ENCODE data around the gene CHRNA3. TPM values are rescaled to one million over a fixed set of nuclear protein-coding genes. Genes with fewer than 3 reads are reported as not detected.
"Not testable (repeated sequence)": the region's sequence is repeated elsewhere in the genome, so short reads cannot be mapped to it uniquely, and the experiment has no call there.

Gene CHRNA3
- total RNA-seq, 2 donors from 2014 or later: not detected

DNA sequence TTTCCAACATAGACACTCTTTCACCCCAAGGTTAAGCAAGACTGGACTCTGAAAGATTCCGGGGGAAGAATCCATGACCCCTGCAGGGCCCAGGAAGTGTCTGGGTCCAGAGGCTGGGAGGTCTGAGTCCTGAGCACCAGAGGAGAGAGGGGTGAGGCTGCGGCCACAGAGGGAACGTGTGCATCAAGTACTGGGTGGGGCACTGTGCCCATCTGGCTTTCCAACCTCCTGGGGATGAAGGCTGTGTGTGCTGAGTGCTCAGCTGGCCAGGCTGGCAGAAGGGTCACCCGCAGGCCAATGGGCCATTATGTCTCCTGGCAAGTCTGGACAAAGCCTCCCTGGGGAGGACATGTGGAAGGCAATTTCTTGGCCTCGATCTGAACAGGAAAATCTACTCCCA, 3.3 kb downstream of the CHRNA3 start:
- peaks cover 9 to 19% of the 10 kb centered on the region in 2 donors for H3K4me1 ChIP-seq (ENCODE audit: control insufficient read depth in 1 of 2, low read depth in 2 of 2)
- no peak for TF ChIP-seq CTCF (IDR thresholded peaks at IDR 0.05)
- no peak overlapping the region for H3K4me3 ChIP-seq
- H3K36me3 ChIP-seq: no peaks in the 10 kb centered on the region
- H3K27me3 ChIP-seq (replicated peaks; ENCODE audit: insufficient read depth): peaks cover 14% of the 10 kb centered on the region
- no peak for ATAC-seq (ENCODE audit: insufficient number of reproducible peaks, low FRiP score, low read depth)
- DNase-seq (ENCODE audit: low spot score): no peak
- no peaks in the 10 kb centered on the region for H3K9me3 ChIP-seq
- no peak overlapping the region for H3K27ac ChIP-seq

DNA sequence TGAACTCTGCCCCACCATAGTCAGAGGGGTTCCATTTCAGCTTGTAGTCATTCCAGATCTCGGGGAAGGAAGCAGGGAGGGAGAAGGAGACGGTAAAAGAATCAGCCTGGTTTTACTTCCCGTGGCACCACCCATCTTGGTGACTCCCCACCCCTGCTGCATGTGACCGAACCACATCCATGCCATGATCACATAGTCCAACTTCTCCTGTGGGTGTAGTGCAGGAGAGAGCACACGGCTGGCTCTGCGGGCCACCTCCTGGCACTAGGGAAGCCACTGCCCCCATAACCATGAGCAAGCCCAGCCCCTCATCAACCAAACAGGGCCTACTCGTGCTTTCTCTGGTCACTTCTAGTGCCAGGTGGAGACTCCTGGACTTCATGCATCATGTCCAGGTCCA, 3.7 kb downstream of the CHRNA3 start:
- DNase-seq (ENCODE audit: low spot score): no peak
- Histone ChIP-seq H3K4me3 (no peak overlapping the region), H3K27me3 (replicated peaks; ENCODE audit: insufficient read depth) (peaks cover 13% of the 10 kb centered on the region), H3K9me3 (no peaks in the 10 kb centered on the region), H3K4me1 (ENCODE audit: control insufficient read depth in 1 of 2, low read depth in 2 of 2) (peaks cover 9 to 19% of the 10 kb centered on the region in 2 donors), H3K36me3 (no peaks in the 10 kb centered on the region), H3K27ac (no peak overlapping the region)
- no peak for ATAC-seq (ENCODE audit: insufficient number of reproducible peaks, low FRiP score, low read depth)
- no peak for TF ChIP-seq CTCF (IDR thresholded peaks at IDR 0.05)

DNA sequence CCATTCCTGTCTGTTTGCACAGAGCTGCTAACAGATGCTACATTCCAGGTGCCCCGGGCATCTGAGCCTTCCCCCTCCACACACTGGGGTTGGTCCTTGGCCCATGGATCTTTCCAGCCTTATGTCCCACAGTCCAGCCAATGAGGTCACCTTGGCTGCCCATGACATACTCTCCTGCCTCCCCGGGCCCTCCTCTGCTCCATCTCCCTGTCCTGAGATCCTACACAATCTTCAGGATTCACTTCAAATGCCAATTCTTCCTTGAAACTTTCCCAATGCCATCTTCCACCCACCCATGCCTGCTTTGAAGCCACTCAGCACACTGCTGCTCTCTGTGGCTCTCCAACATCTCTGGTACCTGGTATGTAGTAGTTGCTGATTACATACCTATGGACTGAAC, 4.3 kb downstream of the CHRNA3 start:
- H3K9me3 ChIP-seq: no peaks in the 10 kb centered on the region
- H3K4me1 ChIP-seq (ENCODE audit: control insufficient read depth in 1 of 2, low read depth in 2 of 2): peaks cover 9 to 19% of the 10 kb centered on the region in 2 donors
- H3K27me3 ChIP-seq (replicated peaks; ENCODE audit: insufficient read depth): peaks cover 7% of the 10 kb centered on the region
- ATAC-seq (ENCODE audit: insufficient number of reproducible peaks, low FRiP score, low read depth): no peak
- H3K36me3 ChIP-seq: no peaks in the 10 kb centered on the region
- DNase-seq (ENCODE audit: low spot score): no peak
- no peak overlapping the region for H3K4me3 ChIP-seq
- TF ChIP-seq CTCF (IDR thresholded peaks at IDR 0.05): no peak
- H3K27ac ChIP-seq: no peak overlapping the region

DNA sequence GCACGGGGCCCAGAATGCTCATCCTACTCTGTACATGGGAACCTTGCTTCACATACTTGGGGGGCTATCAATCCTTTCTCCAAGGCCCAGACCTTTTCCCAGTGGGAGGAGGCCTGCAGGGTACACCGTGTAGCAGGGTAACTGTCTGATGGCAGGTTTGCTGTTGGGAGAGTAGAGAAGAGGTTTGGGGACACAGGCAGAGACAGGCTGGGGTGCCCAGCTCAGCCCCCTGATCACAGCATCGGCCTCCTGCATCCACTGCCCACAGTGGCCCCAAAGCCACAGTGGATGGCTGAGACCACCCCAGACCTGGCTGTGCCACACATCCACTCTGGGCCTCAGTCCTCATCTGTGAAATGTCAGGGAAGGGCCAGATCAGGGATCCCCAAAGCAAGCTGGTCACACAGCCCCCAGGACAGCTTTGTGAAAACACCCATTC, 5.6 kb downstream of the CHRNA3 start:
- Histone ChIP-seq H3K27me3 (replicated peaks; ENCODE audit: insufficient read depth) (peaks cover 4% of the 10 kb centered on the region), H3K4me3 (no peak overlapping the region), H3K4me1 (ENCODE audit: control insufficient read depth in 1 of 2, low read depth in 2 of 2) (peaks cover 4 to 7% of the 10 kb centered on the region in 2 donors), H3K9me3 (no peaks in the 10 kb centered on the region), H3K27ac (no peak overlapping the region), H3K36me3 (no peaks in the 10 kb centered on the region)
- DNase-seq (ENCODE audit: low spot score): no peak
- TF ChIP-seq CTCF (IDR thresholded peaks at IDR 0.05): no peak
- no peak for ATAC-seq (ENCODE audit: insufficient number of reproducible peaks, low FRiP score, low read depth)

- Histone ChIP-seq H3K27ac (no peak overlapping the region), H3K27me3 (replicated peaks; ENCODE audit: insufficient read depth) (no peaks in the 10 kb centered on the region), H3K4me1 (ENCODE audit: control insufficient read depth in 1 of 2, low read depth in 2 of 2) (no peaks in the 10 kb centered on the region), H3K36me3 (no peaks in the 10 kb centered on the region), H3K9me3 (no peaks in the 10 kb centered on the region), H3K4me3 (no peak overlapping the region)
- DNase-seq (ENCODE audit: low spot score) (no peak), ATAC-seq (ENCODE audit: insufficient number of reproducible peaks, low FRiP score, low read depth) (no peak)
- TF ChIP-seq CTCF (IDR thresholded peaks at IDR 0.05): no peak
Measured at GRCh38 chr15:78614021-78614420, 6.8 kb downstream of the CHRNA3 start.

DNA sequence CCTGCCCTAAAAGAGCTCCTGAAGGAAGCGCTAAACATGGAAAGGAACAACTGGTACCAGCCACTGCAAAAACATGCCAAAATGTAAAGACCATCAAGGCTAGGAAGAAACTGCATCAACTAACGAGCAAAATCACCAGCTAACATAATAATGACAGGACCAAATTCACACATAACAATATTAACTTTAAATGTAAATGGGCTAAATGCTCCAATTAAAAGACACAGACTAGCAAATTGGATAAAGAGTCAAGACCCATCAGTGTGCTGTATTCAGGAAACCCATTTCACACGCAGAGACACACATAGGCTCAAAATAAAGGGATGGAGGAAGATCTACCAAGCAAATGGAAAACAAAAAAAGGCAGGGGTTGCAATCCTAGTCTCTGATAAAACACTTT, 11.2 kb downstream of the CHRNA3 start:
- not testable (repeated sequence) for H3K36me3 ChIP-seq; H3K27ac ChIP-seq; H3K4me3 ChIP-seq; H3K9me3 ChIP-seq; H3K27me3 ChIP-seq (replicated peaks; ENCODE audit: insufficient read depth); ATAC-seq (ENCODE audit: insufficient number of reproducible peaks, low FRiP score, low read depth); DNase-seq (ENCODE audit: low spot score); H3K4me1 ChIP-seq (ENCODE audit: control insufficient read depth in 1 of 2, low read depth in 2 of 2)
